HG03196 (cell line): ENCODE measurements around the gene JPT1.
A peak's percentile ranks its signal among the peaks of the same experiment; 100 is the strongest.
"Not testable (repeated sequence)": the region's sequence is repeated elsewhere in the genome, so short reads cannot be mapped to it uniquely, and the experiment has no call there.

Experiments
- ATAC-seq: cut with Tn5 transposase; IDR thresholded peaks from one replicate; pipeline ENCODE4 v1.9.1; 2021; ENCODE audit not compliant: unreplicated experiment

Gene JPT1

DNA sequence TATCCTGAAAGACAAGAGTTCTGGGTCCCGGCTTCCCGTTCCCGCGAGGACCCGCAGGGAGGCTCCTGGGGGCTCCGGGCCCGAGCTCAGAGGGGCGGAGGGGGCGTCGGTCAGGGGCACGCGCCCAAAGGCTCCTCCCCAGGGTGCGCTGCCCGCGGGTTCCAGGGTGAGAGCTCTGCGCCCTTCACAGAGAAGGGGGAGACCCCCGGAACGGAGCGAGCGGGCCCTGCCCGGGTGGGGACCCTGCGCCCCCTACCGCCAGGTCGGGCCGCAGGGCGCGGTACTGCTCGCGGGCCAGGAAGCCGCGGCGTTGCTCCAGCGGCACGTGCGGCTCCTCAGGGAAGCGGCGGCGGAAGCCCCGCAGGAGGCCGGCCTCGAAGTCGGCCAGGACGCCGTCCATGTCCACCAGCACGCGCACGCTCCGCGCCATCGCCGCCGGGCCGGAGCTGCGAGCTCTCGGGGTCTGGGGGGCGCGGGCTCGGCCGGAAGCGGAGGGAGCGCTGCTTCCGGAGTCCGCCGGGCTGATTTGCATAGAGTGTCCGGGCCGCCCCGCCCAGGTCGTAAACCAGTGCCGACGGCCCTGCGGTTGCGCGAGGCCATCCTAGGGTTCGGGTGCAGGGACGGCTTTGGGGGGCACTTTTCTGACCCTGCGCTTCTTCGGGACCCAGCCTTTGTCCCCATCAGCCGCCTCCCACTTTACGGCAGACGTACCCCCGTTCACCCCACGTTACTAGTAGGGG, 22.9 kb downstream of the JPT1 start, which contains the start of gene NT5C:
Gene NT5C (minus strand): TSS at position 465 of the 740 bp plus-strand sequence. CDS start 35 bp downstream, at position 430.
- ATAC-seq, result peak; percentile 60

DNA sequence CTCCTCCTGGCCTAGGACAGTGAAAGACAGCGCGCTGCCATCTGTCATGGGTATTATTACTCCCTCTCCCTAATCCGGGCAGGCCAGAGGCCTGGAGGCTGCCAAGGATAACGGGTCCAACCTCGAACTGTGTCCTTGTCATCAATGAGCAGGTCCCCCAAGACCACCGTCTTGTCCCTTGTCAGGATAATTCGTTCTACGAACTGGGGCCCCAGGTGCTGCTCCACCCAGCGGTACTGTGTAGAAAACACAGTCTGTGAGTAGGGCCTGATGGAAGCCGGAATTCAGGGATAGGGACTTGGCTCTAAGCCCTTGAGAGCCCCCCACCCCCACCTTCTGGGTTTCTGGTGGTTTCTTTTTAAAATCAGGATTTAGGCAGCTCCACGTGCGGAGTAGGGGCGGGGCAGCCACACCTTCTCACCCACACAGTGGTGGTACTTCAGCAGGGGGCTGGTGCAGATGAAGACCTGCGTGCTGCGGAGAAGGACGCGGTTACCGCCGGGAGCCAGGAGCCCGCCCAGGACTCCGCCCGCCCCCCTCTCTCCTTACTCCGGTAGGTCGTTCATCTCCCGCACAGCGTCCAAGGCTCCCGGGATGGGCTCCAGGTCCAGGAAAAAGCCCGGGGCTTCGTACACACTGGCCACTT, 23.6 kb downstream of the JPT1 start:
- ATAC-seq, result no peak

DNA sequence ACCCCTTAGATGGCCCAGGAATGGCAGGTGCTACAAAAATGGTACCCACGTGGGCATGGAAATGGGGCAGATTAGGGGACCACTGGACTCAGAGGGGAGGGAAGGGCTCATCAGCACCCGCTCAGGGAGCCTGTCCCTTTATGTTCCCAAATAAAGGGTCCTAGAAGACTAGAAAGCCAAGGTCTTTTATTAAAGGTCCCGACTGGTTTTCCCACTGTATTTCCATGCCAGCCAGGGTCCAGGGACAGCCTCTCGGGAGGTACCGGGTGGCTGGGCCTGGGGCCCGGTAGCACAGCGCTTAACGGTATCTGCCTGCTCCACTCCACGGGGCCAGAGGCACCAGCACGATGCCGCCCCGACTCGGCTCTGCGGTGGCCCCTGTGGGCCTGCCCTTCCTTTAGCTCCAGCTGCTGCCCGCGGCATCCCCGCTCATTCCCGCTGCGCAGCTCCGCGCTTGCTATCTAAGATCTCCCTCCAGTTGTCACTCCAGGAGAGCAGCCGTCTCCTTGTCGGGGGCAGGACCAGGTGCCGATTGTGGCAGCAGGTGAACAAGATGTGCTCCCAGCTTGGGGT, 24.2 kb downstream of the JPT1 start:
- no peak for ATAC-seq

DNA sequence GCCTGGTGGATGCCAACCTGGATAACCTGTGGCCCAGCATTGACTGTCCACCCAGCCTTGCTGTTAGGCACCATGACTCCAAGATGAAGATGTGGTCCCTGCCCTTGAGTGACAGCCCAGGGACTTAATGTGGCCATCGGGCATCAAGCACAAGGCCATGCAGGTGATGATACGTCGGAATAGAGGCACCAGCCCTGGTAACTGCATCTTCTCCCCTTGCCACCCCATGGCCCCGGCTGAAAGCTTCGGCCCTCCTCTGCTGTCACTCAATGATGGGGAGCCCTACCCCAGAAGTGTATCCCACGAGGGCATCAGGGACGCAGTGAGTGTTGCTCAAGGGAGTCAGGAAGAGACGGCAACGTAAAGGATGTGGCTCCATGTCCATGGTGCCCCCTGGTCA, 24.7 kb downstream of the JPT1 start:
- no peak for ATAC-seq

DNA sequence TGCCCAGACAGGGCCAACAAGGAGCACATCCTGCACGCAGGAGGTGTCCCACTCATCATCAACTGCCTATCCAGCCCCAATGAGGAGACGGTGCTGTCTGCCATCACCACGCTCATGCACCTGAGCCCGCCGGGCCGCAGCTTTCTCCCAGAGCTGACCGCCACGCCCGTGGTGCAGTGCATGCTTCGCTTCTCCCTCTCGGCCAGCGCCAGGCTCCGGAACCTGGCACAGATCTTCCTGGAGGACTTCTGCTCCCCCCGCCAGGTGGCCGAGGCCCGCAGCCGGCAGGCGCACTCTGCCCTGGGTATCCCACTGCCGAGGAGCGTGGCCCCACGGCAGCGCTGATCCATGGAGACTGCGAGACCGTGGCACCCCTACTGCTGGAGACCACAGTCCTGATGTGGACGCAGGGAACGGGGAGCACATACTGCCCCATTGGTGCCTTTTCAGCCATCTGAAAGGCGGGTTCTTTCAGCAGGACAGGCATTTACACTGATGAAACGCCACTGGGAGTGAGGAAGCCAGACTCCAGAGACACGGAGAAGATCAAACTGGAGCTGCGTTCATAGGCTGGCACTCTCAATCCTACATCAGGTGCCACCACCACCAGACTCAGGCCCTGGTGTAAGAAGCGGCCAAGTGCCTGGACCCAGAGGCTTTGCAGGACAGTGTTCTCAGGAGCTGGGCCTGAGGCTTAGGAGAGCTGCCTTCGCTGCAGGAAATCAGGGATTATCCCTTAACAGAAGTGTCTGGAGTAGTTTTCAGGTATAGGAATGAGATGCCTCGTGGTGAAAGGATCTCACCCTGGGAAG, 25.4 kb downstream of the JPT1 start:
- no peak for ATAC-seq

DNA sequence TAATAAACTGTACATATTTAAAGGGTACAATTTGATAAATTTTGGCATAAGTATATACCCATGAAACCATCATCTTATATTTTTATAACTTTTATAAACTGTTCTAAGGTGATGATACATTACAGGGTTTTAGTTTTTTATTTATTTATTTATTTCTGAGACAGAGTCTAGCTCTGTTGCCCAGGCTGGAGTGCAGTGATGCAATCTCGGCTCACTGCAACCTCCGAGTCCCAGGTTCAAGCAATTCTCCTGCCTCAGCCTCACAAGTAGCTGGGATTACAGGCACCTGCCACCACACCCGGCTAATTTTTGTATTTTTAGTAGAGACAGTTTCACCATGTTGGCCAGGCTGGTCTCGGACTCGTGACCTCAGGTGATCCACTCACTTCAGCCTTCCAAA, 26.4 kb downstream of the JPT1 start:
- ATAC-seq, result not testable (repeated sequence)

DNA sequence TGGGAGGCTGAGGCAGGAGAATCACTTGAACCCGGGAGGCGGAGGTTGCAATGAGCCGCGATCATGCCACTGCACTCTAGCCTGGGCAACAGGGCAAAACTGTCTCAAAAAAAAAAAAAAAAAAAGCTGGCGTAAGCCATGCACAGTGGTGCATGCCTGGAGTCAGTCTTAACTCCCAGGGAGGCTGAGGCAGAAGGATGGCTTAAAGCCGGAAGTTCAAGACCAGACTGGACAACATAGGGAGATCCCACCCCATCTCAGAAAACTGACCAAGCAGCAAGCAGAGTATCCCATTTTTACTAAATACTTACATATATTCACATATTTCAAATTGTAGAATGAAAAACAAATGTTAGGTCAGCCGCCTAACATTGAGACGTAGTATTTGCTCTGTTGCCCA, 27.4 kb downstream of the JPT1 start:
- ATAC-seq, result no peak

DNA sequence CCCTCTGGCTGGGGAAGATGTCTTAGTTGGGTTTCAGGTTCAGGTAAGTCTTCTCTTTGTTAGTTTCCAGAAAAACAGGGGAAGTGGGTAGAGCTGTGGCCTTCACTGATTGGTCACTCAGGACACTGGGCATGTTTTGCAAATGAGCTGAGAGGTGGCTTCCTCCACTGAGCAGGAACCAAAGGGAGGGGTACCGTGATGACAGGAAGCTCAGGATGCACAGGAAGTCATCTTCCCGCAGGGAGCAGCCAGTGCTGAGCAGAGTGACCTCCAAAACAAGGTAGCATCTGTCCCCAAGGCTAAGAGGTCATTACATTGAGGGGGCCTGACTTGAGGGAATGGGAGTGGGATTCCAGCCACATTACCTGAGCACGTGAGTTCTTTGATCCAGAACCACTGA, 28.3 kb downstream of the JPT1 start:
- ATAC-seq, result no peak

DNA sequence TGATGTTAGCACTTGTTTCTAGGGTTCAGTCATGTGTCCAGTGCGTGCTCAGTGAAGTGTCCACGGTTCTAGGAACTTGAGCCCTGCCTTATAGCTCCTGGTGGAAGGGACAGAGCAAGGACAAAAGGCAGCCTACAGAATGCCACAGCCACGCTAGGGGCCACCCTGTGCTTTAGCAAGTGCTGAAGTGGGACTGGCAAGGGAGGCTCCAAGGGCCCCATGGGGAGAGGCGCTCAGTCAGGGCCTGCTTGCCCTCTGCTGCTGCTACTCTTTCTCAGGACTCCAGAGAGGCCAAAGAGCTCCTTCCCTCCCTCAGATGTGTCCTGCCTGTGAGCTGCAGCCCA, 29.5 kb downstream of the JPT1 start:
- no peak for ATAC-seq

DNA sequence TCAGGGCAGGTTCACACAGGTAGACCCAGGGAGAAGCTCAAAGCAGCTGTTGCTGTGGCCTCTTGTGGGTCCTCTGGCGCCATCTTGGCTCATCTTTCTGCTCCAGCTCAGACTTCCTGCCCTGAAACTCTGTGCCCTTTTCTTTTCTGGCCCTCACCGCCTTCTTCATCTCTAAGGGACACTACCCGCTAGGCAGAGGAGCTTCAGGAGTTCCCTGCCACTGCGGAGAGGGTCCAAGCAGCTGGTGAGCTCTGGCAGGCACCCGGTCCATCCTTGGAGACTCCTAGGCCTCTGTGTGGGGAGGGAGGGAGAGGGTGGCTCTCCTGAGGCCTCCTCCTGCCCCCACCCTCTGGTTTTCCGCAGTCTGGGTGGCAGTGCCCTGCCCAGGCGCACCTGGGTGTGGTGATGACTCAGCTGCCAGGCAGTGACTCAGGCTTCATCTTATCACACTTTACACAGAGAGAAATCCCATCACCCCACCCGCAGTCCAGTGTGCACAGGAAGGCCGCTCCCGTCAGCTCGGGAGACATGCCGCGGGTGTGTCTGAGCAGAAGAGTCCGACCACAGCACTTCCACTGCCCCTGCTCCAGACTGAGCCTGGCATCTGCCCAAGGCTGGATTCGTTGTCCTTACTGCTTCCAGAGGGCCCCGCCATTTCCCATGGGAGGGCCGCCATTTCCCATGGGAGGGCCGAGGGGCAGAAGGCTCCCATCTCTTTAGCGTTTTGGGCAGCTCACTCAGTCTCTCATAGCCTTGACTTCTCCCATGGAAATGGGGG, 30.1 kb downstream of the JPT1 start:
- no peak for ATAC-seq

DNA sequence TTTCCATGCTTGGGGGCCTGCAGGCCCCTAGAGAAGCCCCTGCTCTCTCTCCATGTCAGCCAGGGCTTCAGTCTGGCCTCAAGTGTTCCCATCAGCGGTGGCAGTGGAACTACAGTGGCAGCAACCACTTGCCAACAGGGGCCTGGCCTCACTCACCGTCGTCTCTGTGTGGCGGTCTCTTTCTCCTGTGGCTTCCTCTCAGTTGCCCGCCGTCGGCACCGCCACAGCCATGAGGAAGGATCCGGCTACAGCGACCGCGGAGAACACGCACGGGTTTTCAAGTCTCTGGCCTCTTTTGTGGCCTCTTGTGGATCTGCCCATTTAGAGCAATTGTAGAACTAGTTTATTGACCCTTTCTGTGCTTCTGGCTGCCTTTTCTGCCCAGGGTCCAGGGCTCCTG, 36.0 kb downstream of the JPT1 start:
- no peak for ATAC-seq

DNA sequence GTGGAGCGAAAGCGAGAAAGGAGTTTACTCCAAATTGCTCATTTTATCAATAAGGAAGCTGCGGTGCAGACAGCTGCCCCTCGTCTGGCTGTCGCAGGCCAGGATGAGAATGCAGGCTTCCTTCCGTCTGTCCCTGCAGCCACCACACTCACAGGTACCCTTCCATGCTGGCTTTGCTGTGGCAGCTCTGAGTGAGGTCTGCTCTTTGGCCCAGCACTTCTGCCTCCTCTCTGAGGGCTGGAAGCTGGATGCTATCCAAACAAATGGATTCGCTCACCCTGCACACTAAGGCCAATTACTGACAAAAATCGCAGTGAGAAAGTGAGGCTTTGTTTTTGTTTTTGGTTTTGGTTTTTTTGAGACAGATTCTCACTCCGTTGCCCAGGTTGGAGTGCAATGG, 37.6 kb downstream of the JPT1 start:
- no peak for ATAC-seq

DNA sequence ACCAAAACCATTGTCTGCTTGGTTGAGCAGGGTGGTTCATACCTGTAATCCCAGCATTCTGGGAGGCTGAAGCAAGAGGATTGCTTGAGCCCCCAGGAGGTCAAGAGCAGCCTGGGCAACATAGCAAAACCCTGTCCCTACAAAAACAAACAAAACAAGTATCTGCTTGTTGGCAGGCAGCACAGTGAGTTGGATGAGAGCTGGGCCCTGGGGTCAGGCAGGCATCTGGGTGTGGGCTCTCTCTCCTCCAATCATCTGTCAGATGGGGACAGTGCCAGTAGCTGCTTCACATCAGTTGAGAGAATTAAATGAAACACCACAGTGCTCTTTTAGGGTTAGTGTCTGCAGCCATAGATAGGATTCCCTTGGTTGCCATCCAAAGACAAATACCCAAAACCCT, 38.8 kb downstream of the JPT1 start:
- ATAC-seq, result no peak

DNA sequence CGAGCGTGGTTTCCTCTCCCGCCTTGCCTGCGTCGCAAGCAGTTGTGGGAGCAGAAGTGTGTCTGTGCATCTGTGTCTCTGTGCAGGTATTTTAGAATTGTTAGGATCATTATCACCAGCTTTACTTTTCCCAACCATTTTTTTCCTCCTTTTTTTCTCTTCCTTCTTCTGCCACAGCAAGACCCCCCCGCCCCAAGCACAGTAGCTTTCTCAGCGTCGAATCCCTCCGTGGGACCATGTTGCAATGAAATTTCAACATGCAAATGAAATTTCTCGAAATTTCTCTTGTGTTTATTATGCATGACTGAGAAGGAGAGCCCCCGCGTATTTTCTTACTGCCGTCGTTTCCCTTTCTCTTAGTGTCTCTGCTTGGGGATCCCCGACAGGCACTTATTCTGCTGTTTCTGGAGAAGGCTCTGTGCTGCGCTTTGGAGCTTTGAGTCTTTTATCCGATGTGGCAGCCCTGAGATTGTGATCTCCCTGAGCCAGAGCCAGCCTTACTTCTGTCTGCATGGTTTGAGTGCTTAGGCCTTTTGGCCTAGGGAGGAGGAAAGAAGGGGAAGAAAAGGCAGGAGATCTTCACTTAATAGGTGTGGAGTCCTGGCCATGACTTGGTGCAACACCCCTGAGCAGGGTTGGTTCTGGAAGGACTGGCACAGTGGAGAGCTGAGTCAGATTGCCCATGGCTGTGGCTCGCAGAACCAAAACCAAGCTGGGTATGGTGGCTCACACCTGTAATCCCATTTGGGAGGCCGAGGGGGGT, 39.6 kb downstream of the JPT1 start:
- no peak for ATAC-seq

DNA sequence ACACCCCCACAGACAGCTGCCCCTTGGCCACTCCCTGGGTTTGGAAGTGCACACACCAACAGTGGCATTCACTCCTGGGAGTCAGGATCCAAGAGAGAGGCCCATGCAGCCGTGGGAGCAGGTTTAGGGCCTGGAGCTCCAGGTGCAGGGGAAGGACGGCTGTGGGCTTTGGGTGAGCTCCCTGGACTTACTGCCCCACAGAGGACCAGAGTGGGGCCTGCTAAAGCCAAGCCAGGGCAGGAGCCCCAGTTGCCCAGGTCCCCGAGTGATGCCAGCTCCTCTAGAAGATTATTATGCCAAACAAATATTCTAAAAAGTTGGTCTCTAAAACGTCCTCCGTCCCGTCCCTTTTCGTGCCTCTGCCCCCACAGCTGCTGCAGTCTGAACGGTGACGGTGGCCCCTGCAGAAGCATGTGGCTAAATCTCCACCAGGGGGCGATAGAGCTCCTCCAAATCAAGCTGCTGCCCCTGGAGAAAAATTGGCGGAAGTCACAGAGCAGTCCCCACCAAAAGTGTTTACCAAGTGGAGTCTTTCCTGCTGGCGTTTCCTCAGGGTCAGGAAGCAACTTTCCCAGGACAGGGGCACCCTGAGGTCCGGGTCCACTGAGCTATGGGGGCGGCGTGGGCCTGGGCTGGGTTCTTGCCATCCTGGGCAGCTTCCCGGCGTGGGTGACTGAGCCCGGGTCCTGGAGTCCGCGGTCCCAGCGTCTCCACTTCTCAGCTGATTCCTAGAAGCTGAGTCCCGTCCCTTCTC, 40.3 kb downstream of the JPT1 start:
- peak; percentile 44 for ATAC-seq

DNA sequence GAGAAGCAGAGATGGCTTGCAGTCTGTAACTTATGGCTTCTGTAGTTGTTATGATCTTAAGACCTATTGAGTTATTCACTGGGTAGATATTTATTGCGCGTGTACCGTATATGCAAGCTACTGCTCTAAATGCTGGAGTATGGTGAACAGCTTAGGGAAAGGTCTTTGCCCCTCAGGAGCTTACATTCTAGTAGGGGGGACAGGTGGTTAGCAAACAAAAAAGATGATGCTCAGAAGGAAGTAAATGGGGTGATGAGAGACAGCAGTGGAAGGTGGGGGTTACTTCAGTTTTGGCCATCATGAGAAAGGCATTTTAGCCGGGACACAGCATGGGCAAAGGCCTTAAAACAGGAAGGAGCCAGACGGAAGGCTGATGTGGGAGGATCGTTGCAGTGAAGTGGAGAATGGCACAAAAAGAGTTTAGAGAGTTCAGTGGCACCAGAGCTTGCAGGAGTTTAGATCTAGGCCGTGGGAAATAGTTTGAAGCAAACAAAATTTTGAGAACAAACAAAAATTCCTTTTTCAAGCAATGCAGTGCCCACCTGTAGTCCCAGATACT, 42.5 kb downstream of the JPT1 start:
- no peak for ATAC-seq

DNA sequence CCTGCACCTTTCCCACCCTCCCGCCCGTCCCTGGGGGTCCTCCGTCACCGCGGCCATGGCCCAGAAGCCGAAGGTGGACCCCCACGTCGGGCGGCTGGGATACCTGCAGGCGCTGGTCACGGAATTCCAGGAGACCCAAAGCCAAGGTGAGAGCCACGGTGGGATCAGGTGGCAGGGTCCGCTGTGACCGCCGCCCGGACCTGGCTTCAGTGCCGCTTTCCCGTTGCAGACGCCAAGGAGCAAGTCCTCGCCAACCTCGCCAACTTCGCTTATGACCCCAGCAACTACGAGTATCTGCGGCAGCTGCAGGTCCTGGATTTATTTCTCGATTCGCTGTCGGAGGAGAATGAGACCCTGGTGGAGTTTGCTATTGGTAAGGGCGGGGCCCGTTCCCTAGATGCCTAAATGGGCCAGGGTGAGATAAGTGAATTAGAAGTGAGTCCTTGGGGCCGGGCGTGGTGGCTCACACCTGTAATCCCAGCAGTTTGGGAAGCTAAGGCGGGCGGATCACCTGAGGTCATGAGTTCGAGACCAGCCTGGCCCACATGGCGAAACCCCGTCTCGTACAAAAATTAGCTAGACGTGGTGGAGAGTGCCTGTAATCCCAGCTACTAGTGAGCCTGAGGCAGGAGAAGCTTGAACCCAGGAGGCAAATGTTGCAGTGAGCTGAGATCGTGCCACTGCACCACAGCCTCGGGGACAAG, 43.9 kb downstream of the JPT1 start:
- no peak for ATAC-seq

DNA sequence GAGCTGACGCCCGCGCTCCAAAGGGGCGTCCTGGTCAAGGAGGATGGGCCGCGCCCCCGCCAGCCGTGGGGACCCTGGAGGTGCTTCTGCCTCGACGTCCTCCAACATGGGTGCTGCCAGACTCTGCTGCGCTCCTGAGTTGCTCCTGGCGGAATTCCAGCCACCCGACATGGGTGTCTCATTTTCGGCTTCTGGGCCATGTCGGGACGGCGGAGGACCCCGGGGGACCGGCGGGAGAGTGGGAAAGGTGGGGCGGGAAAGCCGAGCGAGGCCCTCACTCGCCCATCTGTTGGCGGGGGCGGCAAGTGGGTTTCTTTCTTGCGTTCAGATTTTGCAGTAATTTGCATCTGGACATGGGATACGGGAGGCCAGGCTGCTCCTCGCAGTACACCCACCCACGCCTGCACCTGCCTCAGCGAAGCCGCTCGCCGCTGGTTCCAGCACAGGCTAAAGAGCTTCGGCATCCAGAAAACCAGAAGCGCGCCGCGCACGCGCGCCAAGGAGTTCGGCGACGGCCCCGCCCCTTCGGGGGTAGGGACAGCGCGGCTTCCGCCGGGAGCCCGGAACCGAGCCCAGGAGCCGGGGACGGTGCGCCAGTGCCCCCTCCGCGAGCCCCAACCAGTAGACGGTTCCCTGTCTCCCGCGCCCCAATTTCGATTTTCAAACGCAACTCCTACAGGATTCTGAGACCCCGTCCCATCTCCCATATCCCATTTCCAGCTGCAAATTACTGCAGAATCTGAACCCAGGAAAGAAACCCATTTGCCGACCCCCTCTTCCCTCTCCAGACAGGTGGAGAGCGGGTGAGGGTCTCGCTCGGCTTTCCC, 44.7 kb downstream of the JPT1 start, which contains the start of gene ARMC7:
Gene ARMC7 (plus strand): TSS at position 563 of the 827 bp plus-strand sequence. CDS start 320 bp downstream, outside the sequence.
- ATAC-seq, result peak; percentile 55
